NCI-H524 (cell line): ENCODE measurements around the gene HLA-DMA.

ENCODE experiments used
- DNase-seq, 2 experiments: peaks; one replicate each; lab custom pipeline; 2025; lab: John Stamatoyannopoulos, UW

Gene HLA-DMA

DNA sequence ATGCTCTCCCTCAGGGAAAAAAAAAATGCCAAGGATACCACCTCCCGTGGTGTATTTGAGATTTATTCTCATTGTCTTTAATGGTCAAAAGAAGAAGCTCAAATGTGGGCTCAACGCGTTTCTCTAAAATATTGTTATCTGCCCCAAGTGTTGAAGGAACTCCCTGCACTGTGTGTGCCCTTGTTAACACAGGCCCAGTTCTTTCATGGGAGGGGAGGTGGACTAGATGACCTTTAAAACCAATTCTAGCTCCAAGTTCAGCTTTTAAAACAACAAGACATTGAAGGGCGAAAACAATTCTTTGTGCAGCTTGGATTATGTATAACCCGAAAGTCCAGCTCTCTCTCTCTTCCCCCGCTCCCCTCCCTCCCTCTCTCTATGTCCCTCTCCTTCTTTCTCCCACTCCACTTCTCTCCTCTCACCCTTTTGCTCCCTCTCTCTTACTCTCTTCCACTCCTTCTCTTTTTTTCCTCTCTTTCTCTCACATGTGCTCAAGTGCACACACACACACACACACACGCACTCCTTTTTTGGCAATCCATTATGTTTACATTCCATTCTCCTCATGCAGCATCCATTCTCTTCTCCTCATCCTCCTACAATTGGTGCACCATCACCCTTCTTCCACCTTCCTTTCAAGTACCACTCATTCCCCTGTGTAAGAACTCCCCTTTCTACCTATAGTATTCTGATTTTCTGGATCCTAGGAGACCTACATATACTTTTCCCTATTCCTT lies 20.6 kb downstream of the HLA-DMA start:
- no peak for DNase-seq

DNA sequence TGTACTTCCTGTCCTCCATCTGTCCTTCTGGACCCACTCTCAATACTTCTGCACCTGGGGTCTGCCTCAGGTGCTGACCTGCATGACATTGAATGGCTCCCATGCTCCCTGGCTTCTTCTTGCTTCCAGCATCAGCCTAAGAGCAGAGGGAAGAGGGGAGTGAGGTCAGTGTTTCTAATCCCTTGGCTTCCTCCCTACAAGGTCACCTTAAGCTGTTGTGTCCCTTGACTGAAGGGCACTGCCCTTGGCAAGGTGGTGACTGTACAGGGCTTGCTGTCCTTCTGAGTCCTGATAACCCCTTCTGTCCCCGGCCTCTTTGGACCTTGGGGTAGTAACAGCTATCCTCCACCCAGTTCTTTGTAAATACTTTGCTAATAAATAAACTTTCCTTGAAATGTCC lies 21.7 kb downstream of the HLA-DMA start:
- DNase-seq = no peak

- DNase-seq = no peak
Observed at GRCh38 chr6:32922083-32922482, 30.8 kb downstream of the HLA-DMA start.

- no peak for DNase-seq
Observed at GRCh38 chr6:32920715-32921114, 32.2 kb downstream of the HLA-DMA start.

DNA sequence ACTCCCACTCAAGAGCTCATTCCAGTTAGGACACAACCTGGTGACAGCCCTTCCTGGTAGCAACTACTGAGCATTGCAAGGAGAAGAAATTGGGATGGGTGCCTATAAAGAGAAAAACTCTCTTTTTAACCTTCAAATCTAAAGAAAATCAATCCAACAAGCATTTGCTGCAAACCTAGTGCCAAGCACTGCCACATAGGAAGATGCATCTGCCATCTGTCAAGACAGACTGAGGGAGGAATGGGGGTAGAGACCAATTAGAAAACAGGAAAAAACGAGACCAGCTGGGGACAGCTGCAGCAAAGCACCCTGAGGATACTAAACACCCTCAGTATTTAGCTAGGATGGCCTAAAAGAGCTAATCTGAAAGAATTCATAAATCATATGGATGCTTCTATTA lies 39.9 kb downstream of the HLA-DMA start:
- DNase-seq = peak; percentile 37 to 83

DNA sequence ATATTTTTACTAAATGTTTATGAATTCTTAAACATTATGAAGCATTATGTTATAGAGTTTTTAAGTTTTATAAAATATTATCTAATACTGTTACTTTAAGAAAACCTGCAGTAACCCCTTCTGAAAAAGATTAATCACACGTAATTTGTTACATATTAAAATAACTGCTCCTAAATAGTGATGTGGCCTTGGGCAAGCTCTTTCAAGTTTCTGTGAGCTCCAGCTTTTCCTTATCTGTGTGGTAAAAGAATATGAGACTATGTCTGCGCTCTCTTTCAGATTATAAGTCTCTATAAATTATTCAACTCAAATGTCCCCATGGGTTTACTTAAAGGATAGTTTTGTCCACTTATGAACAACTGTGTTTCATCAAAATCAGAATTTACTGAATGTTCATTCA lies 44.0 kb downstream of the HLA-DMA start:
- DNase-seq = no peak

- DNase-seq = no peak
Observed at GRCh38 chr6:32906539-32906938, 46.4 kb downstream of the HLA-DMA start.

DNA sequence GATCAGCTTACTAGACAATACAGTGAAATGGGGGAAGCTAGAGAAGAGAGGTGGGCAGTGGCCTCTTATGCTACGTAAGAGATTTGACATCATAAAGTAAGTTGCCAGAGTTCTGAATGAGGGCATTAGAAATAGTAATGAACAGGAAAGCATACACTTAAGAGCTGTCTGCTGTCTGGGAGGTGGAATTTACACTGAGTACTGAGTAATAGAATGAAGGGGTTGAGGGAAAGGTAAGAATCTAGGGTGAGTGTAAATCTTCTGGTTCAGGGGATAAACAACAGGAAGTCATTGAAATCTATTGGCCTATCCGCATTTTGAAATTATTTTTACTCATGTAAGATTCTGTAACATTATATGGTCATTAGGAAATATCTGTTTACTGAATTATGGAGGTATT lies 47.8 kb downstream of the HLA-DMA start:
- DNase-seq = no peak

DNA sequence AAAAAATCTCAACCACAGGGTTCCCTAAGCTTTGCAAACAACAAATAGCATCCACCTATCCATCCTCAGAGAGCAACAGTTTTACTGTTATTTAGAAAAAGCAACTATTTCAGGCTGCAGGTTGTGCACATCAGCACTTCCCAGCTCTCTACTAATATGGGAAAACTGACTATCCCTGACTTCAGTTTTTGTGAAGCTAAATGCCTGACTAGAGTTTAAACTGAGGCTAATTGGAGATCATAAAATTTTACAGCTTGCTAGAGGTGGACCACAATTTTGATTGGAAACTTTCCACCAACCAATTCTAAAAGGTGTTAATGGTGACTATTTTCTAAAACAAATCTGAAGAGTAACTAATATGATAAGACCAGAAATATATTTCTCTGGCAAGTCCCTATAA lies 48.9 kb downstream of the HLA-DMA start:
- DNase-seq = no peak
